ENCODE data around the gene SFSWAP.
"Not testable (repeated sequence)": the region's sequence is repeated elsewhere in the genome, so short reads cannot be mapped to it uniquely, and the experiment has no call there.

GRCh38 chr12:131679816-131680215 lies 31.1 kb upstream of the SFSWAP start:
- TF ChIP-seq POLR2A, CTCF (IDR thresholded peaks at IDR 0.05): not testable (repeated sequence)

All from adrenal gland (tissue), 5 donors.